KOPT-K1 (cell line): ENCODE results near the gene GARNL3.

Source experiments
- H3K27ac ChIP-seq: fragments of 200-600 bp; sonication (generic); 2 replicates; pipeline ENCODE4 v1.5.1; 2016; ENCODE audit warnings: antibody characterized with exemption, mild to moderate bottlenecking, low read depth, low read length; ENCODE audit not compliant: poor library complexity, severe bottlenecking
- H3K36me3 ChIP-seq: fragments of 200-600 bp; sonication (generic); 2 replicates; pipeline ENCODE4 v1.5.1; 2017; ENCODE audit warnings: antibody characterized with exemption, mild to moderate bottlenecking, low read length, moderate library complexity; ENCODE audit not compliant: insufficient read depth
- H3K9me3 ChIP-seq: fragments of 200-600 bp; sonication (generic); 2 replicates; pipeline ENCODE4 v1.5.1; 2017; ENCODE audit warnings: antibody characterized with exemption, low read length, mild to moderate bottlenecking; ENCODE audit not compliant: insufficient read depth, poor library complexity, severe bottlenecking

The GARNL3 gene

GRCh38 chr9:127282611-127283010 lies 18.0 kb downstream of the GARNL3 start:
- Histone ChIP-seq H3K9me3 (no peaks in the 10 kb centered on the region), H3K27ac (no peak overlapping the region), H3K36me3 (no peaks in the 10 kb centered on the region)

GRCh38 chr9:127283135-127283534 lies 18.6 kb downstream of the GARNL3 start:
- Histone ChIP-seq H3K9me3 (no peaks in the 10 kb centered on the region), H3K36me3 (no peaks in the 10 kb centered on the region), H3K27ac (no peak overlapping the region)

- no peaks in the 10 kb centered on the region for H3K36me3 ChIP-seq
- no peak overlapping the region for H3K27ac ChIP-seq
- H3K9me3 ChIP-seq = no peaks in the 10 kb centered on the region
These were observed 19.4 kb downstream of the GARNL3 start for GRCh38 chr9:127283917-127284497.

- Histone ChIP-seq H3K27ac (no peak overlapping the region), H3K9me3 (no peaks in the 10 kb centered on the region), H3K36me3 (no peaks in the 10 kb centered on the region)
These were observed 21.4 kb downstream of the GARNL3 start for GRCh38 chr9:127285965-127286364.

GRCh38 chr9:127290561-127291065 lies 26.0 kb downstream of the GARNL3 start:
- Histone ChIP-seq H3K9me3 (no peaks in the 10 kb centered on the region), H3K36me3 (no peaks in the 10 kb centered on the region), H3K27ac (no peak overlapping the region)

- Histone ChIP-seq H3K9me3 (no peaks in the 10 kb centered on the region), H3K27ac (no peak overlapping the region), H3K36me3 (no peaks in the 10 kb centered on the region)
These were observed 26.7 kb downstream of the GARNL3 start for GRCh38 chr9:127291246-127291778.

GRCh38 chr9:127292415-127292814 lies 27.8 kb downstream of the GARNL3 start:
- Histone ChIP-seq H3K36me3 (no peaks in the 10 kb centered on the region), H3K9me3 (no peaks in the 10 kb centered on the region), H3K27ac (no peak overlapping the region)

GRCh38 chr9:127293328-127293727 lies 28.8 kb downstream of the GARNL3 start:
- no peak overlapping the region for H3K27ac ChIP-seq
- no peaks in the 10 kb centered on the region for H3K9me3 ChIP-seq
- H3K36me3 ChIP-seq = no peaks in the 10 kb centered on the region

GRCh38 chr9:127293767-127294166 lies 29.2 kb downstream of the GARNL3 start:
- Histone ChIP-seq H3K36me3 (no peaks in the 10 kb centered on the region), H3K27ac (no peak overlapping the region), H3K9me3 (no peaks in the 10 kb centered on the region)

- Histone ChIP-seq H3K9me3 (no peaks in the 10 kb centered on the region), H3K36me3 (no peaks in the 10 kb centered on the region), H3K27ac (no peak overlapping the region)
These were observed 30.4 kb downstream of the GARNL3 start for GRCh38 chr9:127295005-127295404.

GRCh38 chr9:127300886-127301447 lies 36.4 kb downstream of the GARNL3 start:
- Histone ChIP-seq H3K27ac (no peak overlapping the region), H3K36me3 (no peaks in the 10 kb centered on the region), H3K9me3 (no peaks in the 10 kb centered on the region)

- no peak overlapping the region for H3K27ac ChIP-seq
- no peaks in the 10 kb centered on the region for H3K36me3 ChIP-seq
- no peaks in the 10 kb centered on the region for H3K9me3 ChIP-seq
These were observed 39.3 kb downstream of the GARNL3 start for GRCh38 chr9:127303830-127304229.

- Histone ChIP-seq H3K27ac (no peak overlapping the region), H3K36me3 (no peaks in the 10 kb centered on the region), H3K9me3 (no peaks in the 10 kb centered on the region)
These were observed 40.7 kb downstream of the GARNL3 start for GRCh38 chr9:127305206-127305837.

- Histone ChIP-seq H3K27ac (no peak overlapping the region), H3K36me3 (no peaks in the 10 kb centered on the region), H3K9me3 (no peaks in the 10 kb centered on the region)
These were observed 41.3 kb downstream of the GARNL3 start for GRCh38 chr9:127305838-127306226.

GRCh38 chr9:127307802-127308201 lies 43.2 kb downstream of the GARNL3 start:
- H3K9me3 ChIP-seq = no peaks in the 10 kb centered on the region
- H3K36me3 ChIP-seq = no peaks in the 10 kb centered on the region
- no peak overlapping the region for H3K27ac ChIP-seq
